AG20443 (cell line): ENCODE results near the gene ANO9.
A peak's percentile ranks its signal among the peaks of the same experiment; 100 is the strongest.
"Not testable (repeated sequence)": the region's sequence is repeated elsewhere in the genome, so short reads cannot be mapped to it uniquely, and the experiment has no call there.

Experiments
- DNase-seq: peaks from one replicate; pipeline ENCODE4 v3.0.0; 2012; ENCODE audit warnings: low spot score, mixed read lengths

Gene ANO9

GRCh38 chr11:433641-434040 lies 8.2 kb downstream of the ANO9 start:
- no peak for DNase-seq

GRCh38 chr11:433111-433510 lies 8.7 kb downstream of the ANO9 start:
- no peak for DNase-seq

- DNase-seq: no peak
Observed at GRCh38 chr11:432501-433100, 9.2 kb downstream of the ANO9 start.

DNA sequence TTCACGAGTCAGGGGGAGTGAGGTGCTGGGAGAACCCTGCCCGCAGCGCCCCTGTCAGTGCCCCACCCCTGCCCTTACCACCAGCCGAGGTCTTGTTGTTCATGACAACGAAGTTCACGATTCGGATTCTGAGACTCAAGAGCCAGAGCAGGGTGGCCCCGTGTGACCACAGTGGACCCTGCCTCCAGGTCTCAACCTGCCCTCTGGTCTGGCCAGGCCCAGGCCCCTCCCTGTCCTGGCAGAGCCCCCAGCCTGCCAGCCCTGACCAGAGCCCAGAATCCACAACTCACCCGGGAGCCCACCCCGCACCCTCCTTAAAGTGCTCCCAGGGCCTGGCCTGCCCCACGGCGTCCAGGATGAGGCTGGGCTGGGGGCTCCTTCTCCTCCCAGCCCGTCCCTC lies 9.9 kb downstream of the ANO9 start:
- no peak for DNase-seq

DNA sequence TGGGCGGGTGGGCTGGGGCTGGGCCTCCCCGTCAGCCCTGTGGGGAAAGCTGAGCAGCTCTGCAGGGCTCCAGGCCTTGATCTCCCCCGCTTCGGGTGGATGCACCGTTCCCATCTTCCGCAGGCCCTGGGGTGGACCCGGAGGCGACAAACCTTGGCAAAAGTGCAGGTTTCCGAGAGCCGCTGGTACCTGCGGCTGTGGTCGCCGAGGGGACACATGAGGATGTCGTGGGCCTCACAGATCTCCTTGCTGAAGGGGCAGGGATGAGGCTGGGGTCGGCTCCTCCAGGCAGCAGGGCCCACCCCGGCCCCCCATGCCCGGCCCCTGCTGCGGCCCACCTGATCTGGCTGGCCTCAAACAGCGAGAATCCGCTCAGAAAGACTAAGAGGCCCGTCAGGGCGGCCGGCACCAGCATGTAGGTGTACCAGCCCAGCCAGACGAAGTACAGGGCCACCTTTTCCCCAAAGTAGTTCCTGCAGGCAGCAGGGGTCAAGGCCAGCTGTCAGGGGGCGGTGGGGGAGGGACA lies 11.8 kb downstream of the ANO9 start:
- DNase-seq: no peak

DNA sequence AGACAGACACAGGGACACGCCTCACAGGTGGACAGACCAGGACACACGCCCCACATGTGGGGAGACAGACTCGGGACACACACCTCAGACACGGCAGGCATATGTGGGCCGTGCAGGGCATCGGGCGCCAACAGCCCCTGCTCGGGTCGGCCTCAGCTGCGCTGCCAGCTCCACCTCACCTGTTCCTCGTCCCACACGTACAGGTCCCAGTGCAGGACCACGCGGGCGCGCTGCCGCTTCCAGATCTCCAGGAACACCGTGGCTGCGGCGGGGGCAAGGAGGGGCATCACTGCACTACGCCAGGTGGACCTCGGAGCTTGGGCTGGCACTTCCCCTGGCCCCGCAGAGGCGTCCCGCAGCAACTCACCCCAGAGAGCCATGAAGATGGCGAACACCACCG lies 12.4 kb downstream of the ANO9 start:
- no peak for DNase-seq

GRCh38 chr11:428295-428694 lies 13.5 kb downstream of the ANO9 start:
- no peak for DNase-seq

DNA sequence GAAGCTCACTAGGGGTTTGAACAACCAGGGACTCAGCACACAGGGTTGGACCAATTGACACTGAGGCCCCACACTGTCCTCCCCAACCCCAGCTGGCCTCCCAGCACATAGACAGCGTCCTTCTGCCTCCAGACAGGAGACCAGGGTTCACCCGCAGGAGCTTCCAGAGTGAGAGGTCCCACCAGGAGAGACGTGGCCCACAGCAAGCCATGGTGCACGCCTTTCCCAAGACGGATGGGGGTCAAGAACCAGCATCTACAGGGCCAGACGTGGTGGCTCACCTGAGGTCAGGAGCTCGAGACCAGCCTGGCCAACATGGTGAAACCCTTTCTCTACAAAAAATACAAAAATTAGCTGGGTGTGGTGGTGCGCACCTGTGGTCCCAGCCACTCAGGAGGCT lies 15.0 kb downstream of the ANO9 start:
- no peak for DNase-seq

- no peak for DNase-seq
Observed at GRCh38 chr11:425301-425700, 16.5 kb downstream of the ANO9 start.

DNA sequence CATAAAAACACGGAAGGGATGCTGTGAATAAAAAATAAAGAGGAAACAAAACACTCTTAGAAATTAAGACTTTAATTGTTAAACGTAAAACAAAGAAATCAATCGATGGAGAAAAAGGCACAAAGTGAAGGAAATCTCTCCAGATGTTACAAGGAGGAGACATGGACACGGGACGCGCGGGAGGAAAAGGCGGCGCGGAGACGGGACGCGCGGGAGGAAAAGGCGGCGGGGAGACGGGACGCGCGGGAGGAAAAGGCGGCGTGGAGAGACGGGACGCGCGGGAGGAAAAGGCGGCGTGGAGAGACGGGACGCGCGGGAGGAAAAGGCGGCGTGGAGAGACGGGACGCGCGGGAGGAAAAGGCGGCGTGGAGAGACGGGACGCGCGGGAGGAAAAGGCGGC lies 17.0 kb downstream of the ANO9 start:
- not testable (repeated sequence) for DNase-seq

DNA sequence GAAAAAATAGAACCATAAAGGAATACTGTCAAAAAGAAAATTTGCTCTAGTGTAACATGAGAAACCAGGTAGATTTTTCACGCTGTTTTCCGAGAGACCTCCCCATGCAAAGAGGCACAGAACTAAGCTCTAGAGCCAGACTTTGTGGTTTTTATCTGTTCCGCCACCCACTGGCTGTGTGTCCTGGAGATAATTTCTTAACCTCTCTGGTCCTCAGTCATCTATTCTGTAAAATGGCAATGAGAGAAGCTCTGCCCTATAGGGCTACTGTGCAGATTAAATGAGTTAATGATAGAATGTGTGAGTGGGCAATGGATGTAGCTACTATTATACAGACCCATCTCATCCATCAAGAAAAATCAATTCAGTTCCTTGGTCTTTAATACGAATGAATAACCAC lies 17.6 kb downstream of the ANO9 start:
- DNase-seq: no peak

GRCh38 chr11:422249-422656 lies 19.6 kb downstream of the ANO9 start:
- DNase-seq: no peak

- no peak for DNase-seq
Observed at GRCh38 chr11:420911-421321, 20.9 kb downstream of the ANO9 start.

- DNase-seq: no peak
Observed at GRCh38 chr11:420054-420910, 21.5 kb downstream of the ANO9 start.

DNA sequence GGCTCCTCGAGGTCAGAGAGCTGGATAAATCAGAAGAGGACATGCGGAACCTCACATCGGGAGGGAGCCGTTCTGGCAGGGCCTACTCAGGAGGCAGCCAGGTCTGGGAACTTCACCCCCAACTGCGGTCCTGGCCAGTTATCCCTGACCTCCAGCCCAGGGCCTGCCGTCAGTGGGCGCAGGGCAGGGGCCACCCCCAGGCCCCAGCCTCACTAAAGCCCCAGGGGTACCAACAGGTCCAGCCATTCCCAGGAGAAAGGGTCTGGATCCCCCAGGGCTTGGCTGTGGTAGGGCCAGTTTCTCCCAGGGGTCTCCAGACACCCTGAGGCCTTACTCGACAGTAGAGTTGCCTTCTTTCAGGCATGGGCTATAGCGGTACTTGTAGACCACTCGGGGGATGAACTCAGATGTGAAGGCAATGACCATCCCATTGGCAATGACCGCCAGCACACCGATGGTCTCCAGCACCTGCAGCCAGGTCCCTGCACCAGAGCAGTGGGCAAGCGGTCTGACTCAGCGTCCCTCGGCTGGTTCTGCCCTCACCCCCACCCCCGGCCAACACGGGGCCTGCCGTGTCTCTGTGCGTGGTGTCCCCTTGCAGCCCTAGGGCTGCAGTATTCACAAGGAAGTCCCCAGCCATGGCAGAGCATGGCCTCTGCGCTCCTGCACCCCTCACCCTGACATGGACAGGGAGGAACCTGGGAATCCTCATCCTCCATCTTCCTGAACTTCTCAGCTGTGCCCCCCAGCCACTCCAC lies 22.4 kb downstream of the ANO9 start:
- no peak for DNase-seq

GRCh38 chr11:418343-419247 lies 23.2 kb downstream of the ANO9 start:
- no peak for DNase-seq

- no peak for DNase-seq
Observed at GRCh38 chr11:417652-418342, 24.0 kb downstream of the ANO9 start.

- DNase-seq: peak; percentile 68
Observed at GRCh38 chr11:416757-417621, 24.8 kb downstream of the ANO9 start.

DNA sequence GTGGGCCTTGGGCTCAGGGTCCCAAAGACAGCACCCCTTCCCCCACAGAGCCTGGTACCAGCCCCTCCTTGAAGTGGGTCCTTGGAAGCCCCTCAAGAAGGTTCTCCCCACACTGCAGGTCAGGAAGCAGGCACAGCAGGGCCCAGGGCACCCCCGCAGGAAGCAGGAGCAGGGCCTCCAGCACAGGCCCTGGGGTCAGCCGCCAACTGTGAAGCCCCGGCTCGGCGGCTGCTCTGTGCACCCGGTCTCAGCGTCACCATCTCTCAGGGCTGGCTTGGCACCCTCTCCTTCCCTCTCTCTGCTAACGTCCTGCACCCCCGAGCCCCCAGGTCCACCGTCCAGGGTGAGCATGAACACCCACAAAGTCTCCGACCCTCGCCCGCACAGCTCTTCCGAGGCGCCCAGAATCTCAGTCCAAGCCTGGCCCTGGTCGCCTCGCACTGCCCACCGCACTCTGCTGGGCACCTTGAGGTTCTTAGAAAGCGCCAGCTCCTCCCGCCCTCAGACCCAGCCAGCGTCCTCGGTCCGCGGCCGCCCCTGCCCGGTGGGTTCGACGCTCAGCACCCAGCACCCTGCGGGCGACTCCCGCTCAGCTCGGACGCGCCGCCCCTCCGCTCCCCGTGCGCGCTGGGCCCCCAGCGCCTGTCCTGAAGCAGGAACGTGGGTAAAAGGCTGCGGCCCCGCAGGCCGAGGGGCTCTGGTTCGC lies 25.6 kb downstream of the ANO9 start:
- no peak for DNase-seq
